ENCODE results near the gene CDH23. TPM values are rescaled to one million over a fixed set of nuclear protein-coding genes. Genes with fewer than 3 reads are reported as not detected.
A peak's percentile ranks its signal among the peaks of the same experiment; 100 is the strongest.

CDH23 gene
- polyA plus RNA-seq, 1 donor from 2014 or later, result not detected

DNA sequence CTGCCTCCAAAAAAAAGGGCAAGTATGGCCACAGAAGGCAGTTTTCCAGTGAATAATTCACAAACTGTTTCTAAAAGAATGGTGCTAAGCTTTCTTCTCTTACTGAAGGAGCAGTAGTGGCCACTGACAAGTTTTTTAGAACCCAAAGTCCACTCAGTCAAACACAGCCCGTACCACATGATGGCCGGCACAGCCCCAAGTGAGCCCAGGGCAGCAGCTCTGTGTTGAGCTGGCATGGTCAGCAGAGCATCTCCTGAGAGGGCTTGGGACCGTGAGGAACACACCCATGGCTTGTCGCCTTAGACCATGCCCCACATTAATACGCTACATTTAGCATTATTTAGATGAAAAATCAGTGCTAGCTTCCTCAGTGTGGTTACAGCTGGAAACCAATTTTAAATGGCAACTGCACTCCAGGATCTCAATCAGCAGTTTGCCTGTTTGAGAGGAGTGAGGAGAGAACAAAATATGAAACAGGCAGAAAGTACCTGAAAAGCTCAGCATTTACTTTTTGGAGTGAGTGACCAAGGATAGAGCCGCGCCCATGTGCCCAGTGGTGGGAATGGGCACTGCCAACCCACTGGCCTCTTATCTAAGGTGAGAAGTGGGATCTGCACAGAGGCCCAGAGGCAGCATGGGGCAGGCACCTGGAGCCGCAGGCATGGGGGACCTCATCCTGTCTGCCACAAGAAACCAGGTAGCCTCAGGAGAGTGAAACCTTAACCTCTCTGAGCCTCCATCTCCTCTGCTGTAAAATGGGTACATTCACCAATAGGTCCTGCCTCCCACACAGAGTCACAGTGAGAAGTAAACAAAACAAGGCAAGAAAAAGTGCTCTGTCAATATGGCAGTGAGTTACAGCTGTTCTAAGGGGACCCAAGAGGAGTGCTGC lies 437.0 kb downstream of the CDH23 start:
- H3K9me3 Mint-ChIP-seq, result no peaks in the 10 kb centered on the region
- no peaks in the 10 kb centered on the region for H3K27me3 Mint-ChIP-seq
- H3K4me3 Mint-ChIP-seq, result peak overlapping the region in 3 of 4 donors; percentile 50 to 91 (median 88)
- peak overlapping the region; percentile 16 to 80 (median 34) for H3K27ac Mint-ChIP-seq
- peaks cover 33 to 52% (median 38%) of the 10 kb centered on the region in 3 donors for H3K4me1 Mint-ChIP-seq
- peaks cover 8% of the 10 kb centered on the region for H3K36me3 Mint-ChIP-seq

DNA sequence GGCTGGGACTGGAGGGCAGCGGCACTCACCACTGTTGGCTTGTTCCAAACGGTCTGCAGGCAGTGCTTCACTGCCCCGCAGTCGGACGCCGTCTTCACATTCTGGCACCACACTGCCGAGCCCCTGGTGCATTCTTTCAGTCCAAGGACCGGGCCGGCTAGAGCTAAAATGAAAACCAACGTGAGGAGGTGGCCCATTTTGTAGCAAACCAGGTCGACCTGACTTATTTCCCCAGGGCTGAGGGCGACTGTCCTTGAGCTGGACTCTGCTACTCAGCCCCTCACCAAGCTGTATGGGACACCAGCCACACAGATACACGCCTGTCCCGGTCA lies 437.6 kb downstream of the CDH23 start:
- Mint-ChIP-seq H3K9me3 (no peaks in the 10 kb centered on the region), H3K36me3 (peaks cover 5% of the 10 kb centered on the region), H3K27me3 (no peaks in the 10 kb centered on the region), H3K4me1 (peaks cover 37 to 56% (median 42%) of the 10 kb centered on the region in 3 donors), H3K27ac (peak overlapping the region in 2 of 3 donors; percentile 34 to 80), H3K4me3 (peak overlapping the region in 2 of 4 donors; percentile 49 to 72)

DNA sequence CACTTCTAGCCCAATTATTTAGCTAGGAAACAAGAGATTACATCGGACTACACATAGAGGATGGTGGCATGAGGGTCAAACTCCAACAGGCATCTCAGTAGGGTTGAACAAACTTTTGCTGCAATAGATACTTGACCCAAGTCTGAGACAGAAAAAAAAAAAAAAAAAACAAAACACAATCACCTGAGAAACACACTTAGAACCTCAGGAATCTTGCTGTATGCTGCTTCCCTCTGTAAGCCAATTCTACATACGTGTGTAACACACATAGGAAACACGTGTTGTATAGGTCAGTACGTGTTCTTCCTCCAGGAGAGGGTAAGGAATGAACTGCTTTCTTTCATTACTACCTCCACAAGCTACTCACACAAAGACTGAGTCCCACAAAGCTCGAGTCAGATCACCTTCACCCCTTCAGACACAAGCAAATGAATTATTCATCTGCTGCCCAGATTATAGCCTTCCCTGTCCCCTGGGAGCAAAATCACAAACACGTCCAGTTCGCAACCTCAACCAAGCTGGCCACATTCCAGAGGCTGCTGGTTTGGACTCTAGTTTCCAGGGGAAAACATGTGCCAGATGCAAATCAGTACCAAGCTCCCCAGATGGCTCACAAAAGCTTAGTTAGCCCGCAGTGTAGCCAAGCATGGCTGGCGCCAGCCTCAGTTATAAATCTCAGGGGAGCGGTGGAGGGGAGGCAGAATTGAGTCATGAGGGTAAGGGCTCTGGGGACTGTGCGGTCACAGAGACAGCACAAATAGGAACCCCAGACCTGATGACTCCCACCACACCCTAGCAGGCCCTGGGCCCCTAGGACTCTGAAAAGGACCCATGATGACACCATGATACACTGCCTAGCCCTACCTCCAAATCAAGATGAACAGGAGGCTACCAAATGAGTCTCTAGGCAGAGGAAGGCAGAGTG lies 439.2 kb downstream of the CDH23 start:
- no peaks in the 10 kb centered on the region for H3K27me3 Mint-ChIP-seq
- H3K36me3 Mint-ChIP-seq, result peaks cover 5% of the 10 kb centered on the region
- H3K4me3 Mint-ChIP-seq, result peak overlapping the region; percentile 39 to 90 (median 86)
- H3K27ac Mint-ChIP-seq, result peak overlapping the region; percentile 77 to 98 (median 96)
- H3K9me3 Mint-ChIP-seq, result no peaks in the 10 kb centered on the region
- peaks cover 47 to 67% (median 54%) of the 10 kb centered on the region in 3 donors for H3K4me1 Mint-ChIP-seq

- Mint-ChIP-seq H3K36me3 (peaks cover 5% of the 10 kb centered on the region), H3K27ac (peak overlapping the region; percentile 77 to 98 (median 96)), H3K4me1 (peaks cover 47 to 69% (median 54%) of the 10 kb centered on the region in 3 donors), H3K9me3 (no peaks in the 10 kb centered on the region), H3K27me3 (no peaks in the 10 kb centered on the region), H3K4me3 (peak overlapping the region; percentile 66 to 90 (median 86))
These were observed 439.9 kb downstream of the CDH23 start for GRCh38 chr10:71836596-71836974.

DNA sequence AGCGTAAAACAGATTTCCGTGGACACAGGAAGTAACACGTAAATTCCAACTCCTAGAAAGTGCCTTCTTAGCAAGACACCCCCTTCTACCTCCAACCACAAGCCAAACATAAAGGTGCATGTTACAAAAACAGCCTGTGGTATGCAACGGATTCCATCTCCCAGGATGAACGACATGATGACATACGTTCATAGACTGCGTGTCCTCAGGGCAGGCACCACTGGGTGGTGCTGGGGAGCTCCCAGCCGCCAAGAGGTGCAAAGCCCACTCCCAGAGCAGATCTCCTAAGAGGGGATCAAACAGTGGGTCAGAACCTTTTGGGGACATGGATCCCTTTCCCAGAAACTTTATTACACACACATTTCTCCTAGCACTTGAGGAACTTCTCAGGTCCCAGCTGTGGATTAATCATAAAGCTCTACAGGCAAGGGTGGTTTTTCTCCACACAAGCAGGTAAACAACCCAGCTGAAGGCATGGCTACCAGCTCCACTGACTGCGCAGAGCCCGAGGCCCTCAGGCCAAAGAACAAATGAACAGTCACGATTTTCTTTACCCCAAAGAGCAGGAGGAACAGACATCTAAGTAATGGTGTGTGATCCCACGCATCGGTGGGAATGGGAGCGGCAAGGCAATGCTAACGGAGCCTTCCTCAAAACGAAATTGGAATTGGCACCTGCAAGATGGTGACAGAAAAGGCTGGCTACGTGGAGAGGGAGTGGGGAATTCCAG lies 440.5 kb downstream of the CDH23 start:
- peak overlapping the region; percentile 77 to 98 (median 96) for H3K27ac Mint-ChIP-seq
- H3K4me3 Mint-ChIP-seq, result peak overlapping the region; percentile 61 to 90 (median 78)
- H3K27me3 Mint-ChIP-seq, result no peaks in the 10 kb centered on the region
- peaks cover 52 to 72% (median 57%) of the 10 kb centered on the region in 3 donors for H3K4me1 Mint-ChIP-seq
- H3K36me3 Mint-ChIP-seq, result peaks cover 5% of the 10 kb centered on the region
- no peaks in the 10 kb centered on the region for H3K9me3 Mint-ChIP-seq

- peak overlapping the region in 2 of 4 donors; percentile 19 to 39 for H3K4me3 Mint-ChIP-seq
- no peaks in the 10 kb centered on the region for H3K27me3 Mint-ChIP-seq
- H3K4me1 Mint-ChIP-seq, result peaks cover 59 to 74% (median 63%) of the 10 kb centered on the region in 3 donors
- no peaks in the 10 kb centered on the region for H3K9me3 Mint-ChIP-seq
- H3K36me3 Mint-ChIP-seq, result peaks cover 4% of the 10 kb centered on the region
- peak overlapping the region in 2 of 3 donors; percentile 14 to 77 for H3K27ac Mint-ChIP-seq
These were observed 441.8 kb downstream of the CDH23 start for GRCh38 chr10:71838264-71839211.

DNA sequence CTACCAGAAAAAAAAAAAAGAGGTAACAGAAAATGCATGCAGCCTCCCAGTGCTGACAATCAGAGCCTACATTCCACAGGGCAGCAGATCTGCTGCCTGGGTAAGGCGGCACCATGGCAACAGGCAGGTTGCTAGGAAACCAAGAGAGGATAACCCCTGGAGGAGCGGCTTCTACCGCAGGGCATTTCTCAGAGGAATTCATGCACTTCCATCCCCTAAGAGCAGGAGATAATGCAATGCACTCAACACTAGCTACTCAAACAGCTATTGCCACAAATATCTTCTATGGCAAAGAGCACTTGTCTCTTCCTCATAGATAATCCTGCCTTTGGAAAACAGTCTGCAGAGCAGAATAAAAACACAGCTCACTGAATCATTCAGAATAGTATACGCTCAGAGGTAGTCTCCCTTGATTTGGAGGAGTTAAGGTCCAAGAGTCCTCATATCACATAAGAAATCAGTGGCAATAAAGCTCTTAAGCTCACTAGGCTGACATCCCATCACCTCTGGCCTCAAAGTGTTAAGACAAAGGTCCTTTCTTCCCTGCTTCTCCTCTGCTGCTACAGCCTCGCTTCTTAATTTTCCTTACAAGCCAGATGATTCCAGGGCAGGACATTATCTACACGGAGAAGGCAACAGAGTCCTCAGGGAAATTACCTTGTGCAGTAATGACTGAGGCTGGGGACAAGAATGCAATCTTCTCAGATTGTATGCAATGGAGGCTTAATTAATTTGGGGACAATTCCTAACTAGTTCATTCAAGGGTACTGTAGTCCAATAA lies 443.6 kb downstream of the CDH23 start:
- peak overlapping the region in 1 of 4 donors; percentile 31 for H3K4me3 Mint-ChIP-seq
- peaks cover 69 to 76% (median 74%) of the 10 kb centered on the region in 3 donors for H3K4me1 Mint-ChIP-seq
- H3K9me3 Mint-ChIP-seq, result no peaks in the 10 kb centered on the region
- H3K27me3 Mint-ChIP-seq, result no peaks in the 10 kb centered on the region
- peaks cover 2% of the 10 kb centered on the region for H3K36me3 Mint-ChIP-seq
- H3K27ac Mint-ChIP-seq, result peak overlapping the region in 1 of 3 donors; percentile 13

- Mint-ChIP-seq H3K4me1 (peaks cover 66 to 76% (median 75%) of the 10 kb centered on the region in 3 donors), H3K27ac (no peak overlapping the region), H3K9me3 (no peaks in the 10 kb centered on the region), H3K4me3 (peak overlapping the region in 1 of 4 donors; percentile 31), H3K27me3 (no peaks in the 10 kb centered on the region), H3K36me3 (peaks cover 2% of the 10 kb centered on the region)
These were observed 444.2 kb downstream of the CDH23 start for GRCh38 chr10:71840958-71841335.

GRCh38 chr10:71842422-71842821 lies 445.7 kb downstream of the CDH23 start:
- peaks cover 3% of the 10 kb centered on the region for H3K36me3 Mint-ChIP-seq
- H3K4me3 Mint-ChIP-seq, result peak overlapping the region in 2 of 4 donors; percentile 39 to 65
- H3K4me1 Mint-ChIP-seq, result peaks cover 60 to 73% (median 69%) of the 10 kb centered on the region in 3 donors
- H3K9me3 Mint-ChIP-seq, result no peaks in the 10 kb centered on the region
- peak overlapping the region in 2 of 3 donors; percentile 16 to 62 for H3K27ac Mint-ChIP-seq
- no peaks in the 10 kb centered on the region for H3K27me3 Mint-ChIP-seq

DNA sequence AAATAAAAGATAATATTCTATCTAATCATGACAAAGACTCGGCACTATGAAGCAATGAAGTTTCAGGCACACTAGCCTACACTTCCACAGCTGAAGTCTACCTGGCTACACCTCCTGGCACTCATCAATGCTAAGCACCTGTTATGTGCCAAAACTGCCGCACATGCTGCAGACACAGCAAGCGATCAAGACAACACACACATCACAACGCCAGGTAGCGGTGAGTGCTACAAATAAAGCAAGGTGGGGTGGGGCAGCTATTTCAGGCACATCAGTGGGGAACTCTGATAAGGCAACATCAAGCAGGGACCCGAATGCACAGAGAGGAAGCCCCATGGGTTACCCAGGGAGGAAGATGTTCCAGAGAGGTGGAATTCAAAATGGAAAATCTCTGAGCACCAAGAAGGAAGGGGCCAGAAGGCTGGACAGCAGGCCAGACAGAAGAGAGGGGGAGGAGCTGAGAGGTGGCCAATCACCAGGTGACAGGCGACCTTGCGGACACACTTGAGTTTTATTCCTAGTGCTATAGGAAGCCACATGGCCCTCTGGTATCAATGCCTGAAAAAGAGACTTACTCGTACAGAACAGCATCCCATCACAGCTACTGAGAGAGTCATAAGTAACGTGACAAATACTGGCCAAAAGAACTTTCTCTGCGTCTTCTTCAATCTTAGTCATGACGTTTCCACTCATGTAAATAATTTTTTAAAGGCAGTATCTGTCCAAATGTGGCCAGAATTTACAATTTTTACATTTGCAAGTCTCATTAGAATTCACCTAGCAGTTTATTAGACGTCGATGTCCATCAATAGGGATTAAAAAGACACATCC lies 446.4 kb downstream of the CDH23 start:
- H3K9me3 Mint-ChIP-seq, result no peaks in the 10 kb centered on the region

DNA sequence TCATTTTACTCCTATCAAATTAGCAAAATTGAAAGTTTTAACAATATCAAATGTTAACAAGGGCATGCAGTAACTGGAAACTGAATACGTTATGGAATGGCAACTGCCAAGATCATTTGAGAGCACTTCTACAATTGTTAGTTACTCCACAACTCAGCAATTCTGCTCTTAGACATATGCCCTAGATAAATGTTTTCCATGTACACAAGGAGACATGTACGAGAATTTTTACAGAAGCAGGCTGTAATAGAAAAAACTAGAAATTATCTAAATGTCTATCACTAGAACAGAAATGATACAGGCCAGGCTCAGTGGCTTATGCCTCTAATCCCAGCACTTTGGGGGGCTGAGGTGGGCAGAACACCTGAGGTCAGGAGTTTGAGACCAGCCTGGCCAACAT lies 447.4 kb downstream of the CDH23 start:
- no peaks in the 10 kb centered on the region for H3K27me3 Mint-ChIP-seq
- no peak overlapping the region for H3K27ac Mint-ChIP-seq
- H3K36me3 Mint-ChIP-seq, result peaks cover 6% of the 10 kb centered on the region
- H3K4me1 Mint-ChIP-seq, result peaks cover 57 to 73% (median 69%) of the 10 kb centered on the region in 3 donors
- no peaks in the 10 kb centered on the region for H3K9me3 Mint-ChIP-seq
- H3K4me3 Mint-ChIP-seq, result peak overlapping the region in 1 of 4 donors; percentile 9

More for the DNA sequence above, 446.4 kb downstream of the CDH23 start:
- Mint-ChIP-seq H3K27ac (peak overlapping the region in 2 of 3 donors; percentile 16 to 62), H3K4me3 (peak overlapping the region in 2 of 4 donors; percentile 9 to 84), H3K27me3 (no peaks in the 10 kb centered on the region), H3K4me1 (peaks cover 57 to 73% (median 69%) of the 10 kb centered on the region in 3 donors), H3K36me3 (peaks cover 3% of the 10 kb centered on the region)

- H3K4me3 Mint-ChIP-seq, result peak overlapping the region in 1 of 4 donors; percentile 43
These were observed 448.0 kb downstream of the CDH23 start for GRCh38 chr10:71844695-71845094.

More at GRCh38 chr10:71844695-71845094, 448.0 kb downstream of the CDH23 start:
- Mint-ChIP-seq H3K27me3 (no peaks in the 10 kb centered on the region), H3K27ac (no peak overlapping the region), H3K4me1 (peaks cover 58 to 75% (median 71%) of the 10 kb centered on the region in 3 donors), H3K9me3 (no peaks in the 10 kb centered on the region), H3K36me3 (peaks cover 6% of the 10 kb centered on the region)
